Stimulated activated naive CD8-positive, alpha-beta T cell treated with anti-CD3 and anti-CD28 coated beads, Interleukin-15, Interleukin-2, amounts not matched to agents 100 ng/mL and 50 ng/mL, for 24 hours (primary cell): ENCODE measurements around the gene GNA12.

Experiments
- H3K27ac Mint-ChIP-seq: one replicate; pipeline ENCODE4 v1.8.0; 2021; ENCODE audit warnings: mild to moderate bottlenecking, mixed read lengths
- H3K27me3 Mint-ChIP-seq: one replicate; pipeline ENCODE4 v1.8.0; 2021; ENCODE audit warnings: mixed read lengths
- H3K36me3 Mint-ChIP-seq: one replicate; pipeline ENCODE4 v1.8.0; 2021; ENCODE audit warnings: low read depth, mixed read lengths
- H3K4me1 Mint-ChIP-seq: one replicate; pipeline ENCODE4 v1.8.0; 2021; ENCODE audit warnings: low read depth, mixed read lengths
- H3K4me3 Mint-ChIP-seq: one replicate; pipeline ENCODE4 v1.8.0; 2021; ENCODE audit warnings: mild to moderate bottlenecking, mixed read lengths
- H3K9me3 Mint-ChIP-seq: one replicate; pipeline ENCODE4 v1.8.0; 2021; ENCODE audit warnings: mixed read lengths

The GNA12 gene

DNA sequence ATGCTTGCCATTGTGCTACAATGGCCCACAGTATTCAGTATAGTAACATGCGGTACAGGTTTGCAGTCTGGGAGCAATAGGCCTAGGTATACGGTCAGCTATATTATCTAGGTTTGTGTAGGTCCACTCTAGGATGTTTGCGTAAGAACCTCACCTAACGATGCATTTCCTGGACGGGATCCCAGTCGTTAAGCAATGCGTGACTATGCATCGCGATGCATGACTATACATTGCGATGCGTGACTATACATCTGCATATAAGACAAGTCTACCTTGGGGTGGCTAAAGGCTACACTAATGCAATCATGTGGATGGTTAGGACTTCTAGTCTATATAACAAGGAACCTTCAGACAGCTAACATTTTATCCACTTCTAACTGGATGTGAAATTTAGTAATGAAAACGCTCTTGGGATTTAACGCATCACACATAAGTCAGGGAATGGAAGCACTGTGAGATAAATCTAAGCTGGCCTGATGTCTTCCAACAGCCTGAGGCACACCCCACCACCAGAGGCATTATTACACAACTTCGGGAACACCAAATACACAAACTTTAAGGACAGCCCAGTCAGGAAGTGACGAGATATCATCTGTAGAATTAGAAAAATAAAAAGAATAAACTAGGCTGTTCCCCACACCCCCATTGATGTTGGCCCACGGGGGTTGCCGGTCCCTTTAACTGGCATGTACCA, 9.2 kb downstream of the GNA12 start:
- no peaks in the 10 kb centered on the region for H3K27me3 Mint-ChIP-seq
- no peak overlapping the region for H3K27ac Mint-ChIP-seq
- peaks cover 34% of the 10 kb centered on the region for H3K36me3 Mint-ChIP-seq
- H3K4me3 Mint-ChIP-seq = no peak overlapping the region
- peaks cover 35% of the 10 kb centered on the region for H3K4me1 Mint-ChIP-seq
- H3K9me3 Mint-ChIP-seq = no peaks in the 10 kb centered on the region

DNA sequence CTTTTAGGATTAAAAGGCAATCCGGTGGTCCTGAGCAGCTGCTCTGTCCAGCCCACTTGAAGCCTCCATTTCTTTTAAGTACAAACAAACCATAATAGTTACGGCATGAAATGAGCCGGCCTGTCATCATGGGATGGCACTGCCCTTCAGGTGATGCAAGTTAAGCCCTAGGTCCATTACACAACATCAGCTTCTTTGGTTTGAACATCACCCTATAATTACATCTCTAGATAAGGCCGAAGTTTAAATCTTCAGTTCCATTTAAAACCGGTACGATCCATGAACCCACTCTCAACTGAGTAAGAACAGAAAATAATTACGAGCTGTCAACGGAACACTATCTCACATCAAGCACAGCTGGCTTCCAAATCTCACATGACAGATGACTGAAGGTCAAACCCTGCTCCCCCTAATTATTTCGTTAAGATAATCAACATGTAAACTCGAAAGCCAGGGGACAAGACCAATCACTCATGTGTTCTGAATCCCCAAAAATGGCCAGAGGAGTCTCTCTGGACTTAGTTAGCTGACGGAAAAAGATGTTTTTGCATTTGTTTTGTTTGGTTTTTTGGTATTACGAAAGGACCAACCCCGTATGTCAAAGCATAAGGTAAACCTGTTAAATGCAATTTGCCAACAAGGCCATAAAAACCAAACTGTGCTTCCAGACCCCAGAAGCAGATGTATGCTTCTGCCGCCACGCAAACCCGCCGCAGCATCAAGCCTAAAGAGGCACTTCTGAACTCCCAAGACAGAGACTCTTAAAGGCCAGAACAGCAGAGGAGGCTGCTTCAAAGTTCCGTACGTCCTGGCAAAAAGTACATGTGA, 10.8 kb downstream of the GNA12 start:
- Mint-ChIP-seq H3K27ac (no peak overlapping the region), H3K36me3 (peaks cover 32% of the 10 kb centered on the region), H3K27me3 (no peaks in the 10 kb centered on the region), H3K9me3 (no peaks in the 10 kb centered on the region), H3K4me1 (peaks cover 25% of the 10 kb centered on the region), H3K4me3 (no peak overlapping the region)

DNA sequence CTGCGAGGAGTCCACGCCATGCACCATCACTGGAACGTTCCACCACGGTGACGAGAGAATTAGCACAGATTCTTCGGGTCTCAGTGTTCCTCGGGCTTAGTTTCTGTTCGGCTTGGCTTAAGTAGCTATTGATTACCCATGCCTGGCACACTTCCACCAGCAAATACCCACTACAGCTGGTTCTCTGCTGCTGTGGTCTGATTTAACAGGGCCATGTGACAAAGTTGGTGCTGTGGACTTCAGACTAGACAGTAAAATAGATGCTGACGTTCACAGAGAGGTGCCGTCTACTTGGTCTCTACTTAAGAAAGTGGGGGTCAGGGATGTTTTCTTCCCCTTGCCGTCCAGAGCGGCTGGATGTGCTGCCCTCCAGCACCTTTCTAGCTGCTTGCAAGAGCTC, 11.6 kb downstream of the GNA12 start:
- Mint-ChIP-seq H3K9me3 (no peaks in the 10 kb centered on the region), H3K27me3 (no peaks in the 10 kb centered on the region), H3K27ac (no peak overlapping the region), H3K4me1 (peaks cover 17% of the 10 kb centered on the region), H3K36me3 (peaks cover 32% of the 10 kb centered on the region), H3K4me3 (no peak overlapping the region)

DNA sequence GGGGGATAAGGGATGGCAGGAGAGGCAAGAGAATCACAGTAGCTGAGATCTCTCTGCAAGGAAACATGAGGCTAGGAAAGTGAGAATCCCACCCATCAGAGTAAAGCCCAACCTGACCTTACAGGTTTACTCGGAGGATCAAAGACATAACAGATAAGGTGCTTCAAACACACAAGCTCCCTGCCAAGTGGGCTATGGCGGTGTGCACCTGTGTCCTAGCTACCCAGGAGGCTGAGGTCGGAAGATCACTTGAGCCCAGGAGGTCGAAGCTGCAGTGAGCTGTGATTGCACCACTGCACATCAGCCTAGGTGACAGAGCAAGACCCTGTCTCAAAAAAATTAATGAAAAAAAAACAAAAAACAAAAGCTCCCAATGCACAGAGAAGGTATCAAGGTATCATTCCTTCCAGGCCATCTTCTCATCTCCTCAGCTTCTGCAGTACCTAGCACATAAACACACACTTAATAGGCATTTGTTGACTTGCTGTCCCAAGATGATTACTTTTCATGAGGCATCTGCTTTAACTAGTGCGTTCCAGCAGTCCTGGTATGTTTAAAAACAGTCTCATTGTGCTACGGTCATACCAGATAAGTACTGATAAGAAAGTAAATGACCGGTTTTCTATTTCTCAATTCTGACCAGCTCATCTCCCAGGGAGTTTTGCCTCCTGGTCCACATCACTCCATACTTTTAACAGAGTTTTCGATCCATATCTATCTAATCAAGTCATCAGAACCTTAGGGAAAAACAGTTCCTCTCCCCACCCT, 13.3 kb downstream of the GNA12 start:
- Mint-ChIP-seq H3K27me3 (no peaks in the 10 kb centered on the region), H3K4me1 (peaks cover 8% of the 10 kb centered on the region), H3K36me3 (peaks cover 29% of the 10 kb centered on the region), H3K9me3 (no peaks in the 10 kb centered on the region), H3K27ac (no peak overlapping the region), H3K4me3 (no peak overlapping the region)

DNA sequence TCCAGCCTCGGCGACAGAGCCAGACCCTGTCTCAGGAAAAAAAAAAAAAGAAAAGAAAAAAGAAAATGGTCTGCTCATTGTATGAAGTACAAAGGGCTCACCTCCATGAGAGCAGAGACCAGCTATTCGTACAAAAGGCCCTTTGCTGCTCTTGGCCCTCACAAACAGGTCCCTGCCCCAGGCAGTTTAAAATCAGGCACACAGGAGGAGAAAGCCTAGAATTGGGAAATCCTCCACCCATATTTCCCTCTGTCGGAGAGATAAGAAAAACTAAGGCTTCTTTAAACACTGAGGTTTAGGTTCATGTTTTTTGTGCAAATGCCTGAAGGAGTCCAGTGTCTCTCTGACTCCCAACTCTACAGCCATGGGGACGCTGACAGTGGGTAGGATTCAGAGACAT, 15.1 kb downstream of the GNA12 start:
- no peak overlapping the region for H3K27ac Mint-ChIP-seq
- no peak overlapping the region for H3K4me3 Mint-ChIP-seq
- H3K27me3 Mint-ChIP-seq = no peaks in the 10 kb centered on the region
- peaks cover 19% of the 10 kb centered on the region for H3K36me3 Mint-ChIP-seq
- H3K4me1 Mint-ChIP-seq = peaks cover 15% of the 10 kb centered on the region
- H3K9me3 Mint-ChIP-seq = no peaks in the 10 kb centered on the region

DNA sequence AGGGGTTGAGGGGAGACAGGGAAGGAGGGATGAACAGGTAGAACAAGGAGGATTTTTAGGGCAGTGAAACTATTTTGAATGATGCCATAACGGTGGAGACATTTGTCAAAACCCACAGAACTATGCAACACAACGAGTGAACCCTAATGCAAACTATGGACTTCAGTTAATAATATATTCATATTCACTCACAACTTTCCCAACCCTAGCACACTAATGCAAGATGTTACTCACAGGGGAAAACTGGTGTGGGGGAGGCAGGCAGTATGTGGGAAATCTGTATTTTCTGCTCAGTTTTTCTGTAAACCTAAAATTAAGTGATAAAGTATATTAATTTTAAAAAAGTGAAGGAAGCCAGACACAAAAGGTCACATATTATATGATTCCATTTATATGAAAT, 17.3 kb downstream of the GNA12 start:
- peaks cover 19% of the 10 kb centered on the region for H3K36me3 Mint-ChIP-seq
- H3K27me3 Mint-ChIP-seq = no peaks in the 10 kb centered on the region
- H3K4me1 Mint-ChIP-seq = peaks cover 23% of the 10 kb centered on the region
- H3K9me3 Mint-ChIP-seq = no peaks in the 10 kb centered on the region
- no peak overlapping the region for H3K27ac Mint-ChIP-seq
- no peak overlapping the region for H3K4me3 Mint-ChIP-seq

DNA sequence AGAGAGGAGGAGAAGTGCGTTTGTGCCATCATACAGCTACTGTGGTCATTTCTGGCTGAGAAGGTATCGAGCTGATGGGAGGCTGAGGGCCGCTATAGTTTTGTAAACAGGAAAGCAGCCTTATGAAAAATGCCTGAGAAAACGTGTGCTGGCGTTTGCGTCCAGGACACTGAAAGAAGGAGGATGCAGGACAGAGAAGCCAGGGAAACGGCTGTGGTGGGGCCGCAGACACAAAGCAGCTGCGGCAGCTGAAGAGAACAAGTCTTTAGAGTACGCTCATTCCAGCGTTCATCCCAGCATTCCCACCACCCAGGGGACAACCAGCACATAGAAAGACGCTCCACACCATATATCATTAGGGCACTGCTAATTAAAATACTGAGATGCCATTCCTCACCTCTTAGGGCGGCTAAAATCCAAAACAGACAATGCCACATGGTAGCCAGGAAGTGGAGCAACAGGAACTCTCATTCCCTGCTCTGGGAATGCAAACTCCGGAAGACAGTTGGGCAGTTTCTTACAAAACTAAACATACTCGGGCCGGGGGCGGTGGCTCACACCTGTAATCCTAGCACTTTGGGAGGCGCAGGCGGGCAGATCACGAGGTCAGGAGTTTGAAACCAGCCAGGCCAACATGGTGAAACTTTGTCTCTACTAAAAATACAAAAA, 18.4 kb downstream of the GNA12 start:
- H3K4me3 Mint-ChIP-seq = no peak overlapping the region
- no peaks in the 10 kb centered on the region for H3K9me3 Mint-ChIP-seq
- H3K27me3 Mint-ChIP-seq = no peaks in the 10 kb centered on the region
- no peak overlapping the region for H3K27ac Mint-ChIP-seq
- H3K4me1 Mint-ChIP-seq = peaks cover 33% of the 10 kb centered on the region
- peaks cover 15% of the 10 kb centered on the region for H3K36me3 Mint-ChIP-seq

DNA sequence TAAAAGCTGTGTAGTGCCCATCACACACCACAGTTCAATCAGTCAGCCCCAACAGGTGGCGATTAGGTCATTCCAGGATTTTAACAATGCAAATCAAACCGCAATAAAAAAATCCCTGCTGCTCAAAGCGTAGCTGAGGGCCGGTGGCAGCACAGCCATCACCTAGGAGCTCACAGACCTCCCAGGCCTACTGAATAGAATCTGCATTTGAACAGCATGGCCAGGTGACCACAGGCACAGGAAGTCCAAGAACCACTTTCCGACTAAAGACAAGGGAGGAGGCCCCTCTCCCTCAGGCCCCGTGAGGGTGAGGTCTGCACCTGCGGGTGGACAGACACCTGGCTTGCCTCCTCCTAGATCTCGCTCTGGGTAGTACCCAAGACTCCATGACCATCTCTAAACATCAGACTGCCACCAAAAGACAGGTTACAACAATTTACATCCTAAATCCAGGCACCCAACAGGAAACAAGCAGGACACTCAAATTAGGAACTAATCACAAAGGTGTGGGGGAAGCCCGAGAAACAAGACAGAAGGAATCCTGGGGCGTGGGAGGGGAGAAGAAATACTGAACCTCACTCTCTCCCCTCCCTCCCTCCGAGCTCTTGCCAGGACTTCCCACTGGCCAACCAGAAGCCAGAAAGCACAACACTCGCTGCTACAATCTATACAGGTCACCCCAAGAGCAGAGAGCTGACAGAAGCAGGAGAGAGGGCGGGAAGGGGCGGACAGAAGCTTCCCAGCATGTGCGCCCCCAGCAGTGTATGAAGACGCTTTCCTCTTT, 19.2 kb downstream of the GNA12 start:
- no peaks in the 10 kb centered on the region for H3K27me3 Mint-ChIP-seq
- peaks cover 13% of the 10 kb centered on the region for H3K36me3 Mint-ChIP-seq
- no peak overlapping the region for H3K27ac Mint-ChIP-seq
- H3K4me1 Mint-ChIP-seq = peaks cover 38% of the 10 kb centered on the region
- no peak overlapping the region for H3K4me3 Mint-ChIP-seq
- no peaks in the 10 kb centered on the region for H3K9me3 Mint-ChIP-seq

DNA sequence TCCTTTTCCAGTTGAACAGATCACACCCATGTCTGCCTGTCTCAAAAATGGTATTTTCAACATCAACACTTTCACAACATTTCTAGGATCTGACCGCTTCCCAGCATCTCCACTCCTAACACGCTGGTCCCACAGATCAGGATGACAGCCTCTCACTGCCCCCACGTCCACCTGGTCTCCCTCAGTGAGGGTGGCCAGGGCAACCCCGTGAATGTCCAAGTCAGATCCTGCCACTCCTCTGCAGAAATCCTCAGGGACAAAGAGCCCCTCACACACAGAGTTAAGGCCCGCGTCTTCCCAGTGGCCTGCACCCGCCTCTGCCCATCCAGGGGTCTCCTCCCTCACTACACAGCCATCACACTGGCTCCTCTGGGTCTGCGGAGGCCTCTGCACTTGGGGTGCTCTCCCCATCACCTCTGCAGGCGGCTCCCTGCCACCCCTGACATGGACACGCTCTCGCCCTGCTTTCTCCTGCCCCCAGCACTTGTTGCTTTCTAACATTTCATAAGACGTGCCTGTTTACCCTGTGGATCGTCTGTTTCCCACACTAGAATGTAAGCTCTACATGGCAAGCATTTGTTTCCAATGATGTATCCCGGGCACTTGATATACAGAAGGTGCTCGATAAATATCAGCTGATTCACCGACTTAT, 20.0 kb downstream of the GNA12 start:
- Mint-ChIP-seq H3K36me3 (peaks cover 5% of the 10 kb centered on the region), H3K27ac (no peak overlapping the region), H3K4me1 (peaks cover 45% of the 10 kb centered on the region), H3K4me3 (no peak overlapping the region), H3K27me3 (no peaks in the 10 kb centered on the region), H3K9me3 (no peaks in the 10 kb centered on the region)

DNA sequence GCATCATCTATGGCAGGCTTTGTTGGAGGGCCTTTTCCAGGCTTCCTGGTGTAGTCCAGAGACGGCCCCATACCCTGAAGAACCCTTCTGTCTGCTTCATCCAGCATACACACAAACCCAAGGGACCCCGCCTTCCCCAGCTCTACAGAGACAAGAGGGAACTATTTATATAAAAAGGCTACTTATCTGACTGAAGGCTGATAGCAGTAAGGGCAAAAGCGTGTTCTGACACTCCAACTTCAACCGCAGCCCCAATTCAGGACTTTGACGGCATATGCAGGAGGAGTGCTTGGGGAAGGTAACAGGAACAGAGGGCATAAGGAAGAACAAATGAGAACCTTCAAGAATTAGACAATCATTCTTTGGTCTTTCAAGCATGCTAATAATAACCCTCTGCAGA, 21.0 kb downstream of the GNA12 start:
- Mint-ChIP-seq H3K36me3 (peaks cover 5% of the 10 kb centered on the region), H3K4me1 (peaks cover 49% of the 10 kb centered on the region), H3K27ac (no peak overlapping the region), H3K4me3 (no peak overlapping the region), H3K9me3 (no peaks in the 10 kb centered on the region), H3K27me3 (no peaks in the 10 kb centered on the region)

DNA sequence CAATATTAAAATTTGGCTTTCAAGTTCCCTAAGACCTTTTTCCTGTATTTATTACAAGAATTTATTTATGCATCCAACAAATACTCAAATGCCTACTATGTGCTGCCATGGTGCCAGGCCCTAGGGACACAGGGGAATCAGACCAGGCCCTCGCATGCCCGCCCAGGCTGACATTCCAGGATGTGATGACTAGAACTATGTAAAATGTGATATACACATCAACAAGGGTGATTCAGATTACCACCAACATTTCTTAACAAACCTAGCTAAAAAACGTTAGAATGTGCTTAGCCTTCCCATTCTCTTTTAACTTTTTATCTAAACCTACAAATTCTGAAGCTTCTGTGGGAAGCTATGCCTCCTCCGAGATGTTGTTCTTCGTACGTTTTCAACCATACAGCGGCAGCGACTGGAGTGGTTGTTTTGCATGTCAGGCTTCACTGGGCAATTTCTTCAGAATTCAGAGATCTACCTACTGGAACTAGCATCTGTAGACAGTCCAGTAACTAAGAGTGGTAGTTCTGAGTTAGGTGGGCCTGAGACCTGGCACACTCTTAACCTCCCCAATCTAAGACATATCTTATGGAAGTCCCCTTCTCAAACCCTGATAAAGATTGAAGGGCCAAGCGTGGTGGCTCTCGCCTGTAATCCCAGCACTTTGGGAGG, 22.1 kb downstream of the GNA12 start:
- H3K36me3 Mint-ChIP-seq = peaks cover 5% of the 10 kb centered on the region
- no peaks in the 10 kb centered on the region for H3K27me3 Mint-ChIP-seq
- H3K4me1 Mint-ChIP-seq = peaks cover 49% of the 10 kb centered on the region
- H3K9me3 Mint-ChIP-seq = no peaks in the 10 kb centered on the region
- H3K27ac Mint-ChIP-seq = no peak overlapping the region
- H3K4me3 Mint-ChIP-seq = no peak overlapping the region

DNA sequence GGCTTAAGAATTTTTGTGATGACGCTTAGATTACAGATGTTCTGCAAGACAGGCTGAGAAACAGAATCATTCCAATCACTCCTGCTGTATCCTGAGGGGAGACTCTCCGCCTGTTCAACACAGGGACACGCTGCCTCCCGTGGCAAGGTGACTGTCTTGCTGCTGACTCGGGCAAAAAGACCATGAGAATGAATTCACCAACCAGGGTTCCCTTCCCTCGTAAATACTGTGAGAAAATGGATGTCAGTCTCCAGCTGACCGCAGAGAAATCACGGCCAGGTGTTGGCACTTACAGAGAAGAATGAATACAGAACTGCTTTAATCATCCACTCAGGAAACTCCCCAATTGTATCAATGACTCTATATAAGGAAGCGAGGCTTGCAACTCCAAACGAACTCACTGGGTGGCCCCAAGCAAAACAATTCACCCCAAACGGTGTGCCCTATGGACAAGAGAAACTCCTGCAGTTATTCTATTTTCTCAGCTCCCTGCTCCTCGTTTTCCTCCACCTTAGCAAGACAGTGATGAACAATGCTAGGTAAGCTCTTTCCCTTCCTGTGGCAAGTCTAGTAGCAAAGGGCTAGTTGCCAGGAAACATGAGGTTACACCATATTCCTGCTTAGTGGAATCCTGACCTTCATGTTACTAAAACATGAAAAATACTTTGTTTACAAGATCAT, 22.8 kb downstream of the GNA12 start:
- no peak overlapping the region for H3K4me3 Mint-ChIP-seq
- H3K36me3 Mint-ChIP-seq = peaks cover under 1% of the 10 kb centered on the region
- H3K9me3 Mint-ChIP-seq = no peaks in the 10 kb centered on the region
- no peaks in the 10 kb centered on the region for H3K27me3 Mint-ChIP-seq
- H3K4me1 Mint-ChIP-seq = peaks cover 44% of the 10 kb centered on the region
- H3K27ac Mint-ChIP-seq = no peak overlapping the region

DNA sequence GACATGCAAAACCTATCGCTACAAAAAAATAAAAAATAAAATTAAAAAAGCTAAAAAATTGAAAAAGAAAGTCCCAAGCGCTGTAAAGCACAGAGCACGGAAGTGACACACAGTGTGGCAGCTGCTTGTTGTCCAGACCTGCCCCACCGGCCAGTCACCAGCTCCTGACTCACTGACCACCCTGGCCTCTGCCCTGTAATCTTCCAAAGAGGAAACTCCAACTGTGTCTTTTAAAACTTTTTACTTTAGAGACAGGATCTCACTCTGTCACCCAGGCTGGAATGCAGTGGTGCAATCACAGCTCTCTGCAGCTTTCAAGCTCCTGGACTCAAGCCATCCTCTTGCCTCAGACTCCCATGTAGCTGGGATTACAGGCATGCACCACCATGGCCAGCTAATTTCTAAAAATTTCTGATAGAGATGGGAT, 23.6 kb downstream of the GNA12 start:
- no peaks in the 10 kb centered on the region for H3K9me3 Mint-ChIP-seq
- no peak overlapping the region for H3K4me3 Mint-ChIP-seq
- no peak overlapping the region for H3K27ac Mint-ChIP-seq
- no peaks in the 10 kb centered on the region for H3K27me3 Mint-ChIP-seq
- H3K4me1 Mint-ChIP-seq = peaks cover 44% of the 10 kb centered on the region
- no peaks in the 10 kb centered on the region for H3K36me3 Mint-ChIP-seq
